Erythroblast (primary cell): Measurements from ENCODE around the gene METTL17.

Experiments used
- GATA1 ChIP-seq: IDR thresholded peaks from 2 replicates; pipeline ENCODE4 v1.6.1; 2011; ENCODE audit warnings: low read depth, mild to moderate bottlenecking, control low read depth, low read length, moderate library complexity
- POLR2A ChIP-seq: IDR thresholded peaks from 2 replicates; pipeline ENCODE4 v1.6.1; 2011; ENCODE audit warnings: mild to moderate bottlenecking, low read length

GRCh38 chr14:21030531-21030930 is 40.8 kb downstream of the METTL17 start:
- TF ChIP-seq POLR2A (no peak), GATA1 (no peak)
